Activated CD4-positive, alpha-beta T cell treated with anti-CD3 and anti-CD28 coated beads for 36 hours (primary cell): ENCODE results near the gene SAP30BP. TPM values are rescaled to one million over a fixed set of nuclear protein-coding genes. Genes with fewer than 3 reads are reported as not detected.
A peak's percentile ranks its signal among the peaks of the same experiment; 100 is the strongest.

ENCODE experiments used
- ATAC-seq: fragments of 200-7000 bp; cut with Tn5 transposase; one replicate; pipeline ENCODE4 v1.10.0; 2021; ENCODE audit warnings: mild to moderate bottlenecking, moderate library complexity
- CTCF ChIA-PET: fragments of 350-600 bp; sonication (Branson Sonifier 250); formaldehyde crosslinking; loops from one replicate; lab custom pipeline; 2021; ENCODE audit warnings: antibody characterized with exemption; lab: Charles Lee
- POLR2A ChIA-PET: fragments of 350-600 bp; sonication (Branson Sonifier 250); formaldehyde crosslinking; loops from one replicate; lab custom pipeline; 2021; ENCODE audit warnings: antibody characterized with exemption, inconsistent platforms; lab: Charles Lee
- DNase-seq: peaks from one replicate; pipeline ENCODE4 v3.0.0-alpha.2; 2020
- H3K27ac Mint-ChIP-seq: one replicate; pipeline ENCODE4 v1.8.0; 2021; ENCODE audit warnings: mixed read lengths
- H3K27me3 Mint-ChIP-seq: one replicate; pipeline ENCODE4 v1.8.0; 2021; ENCODE audit warnings: mixed read lengths
- H3K36me3 Mint-ChIP-seq: one replicate; pipeline ENCODE4 v1.8.0; 2021; ENCODE audit warnings: low read depth, mixed read lengths
- H3K4me1 Mint-ChIP-seq: one replicate; pipeline ENCODE4 v1.8.0; 2021; ENCODE audit warnings: mixed read lengths
- H3K4me3 Mint-ChIP-seq: one replicate; pipeline ENCODE4 v1.8.0; 2021; ENCODE audit warnings: mild to moderate bottlenecking, moderate library complexity, mixed read lengths
- H3K9me3 Mint-ChIP-seq: one replicate; pipeline ENCODE4 v1.8.0; 2021; ENCODE audit warnings: low read depth, mixed read lengths
- intact Hi-C, 2 experiments: fragments of 100-400 bp; cut with DNase I in 1 of 2; cut with micrococcal nuclease in 1 of 2; formaldehyde crosslinking; loops; one replicate each; pipeline versions ENCODE4 v1.14.2 to v1.15.1; 2022 to 2024; cut with DNase I, micrococcal nuclease
- total RNA-seq, 2 experiments: library from RNA; stranded (reverse); gene quantifications; one replicate each; pipeline ENCODE4 v1.2.3, GENCODE V29; 2021

The SAP30BP gene
- total RNA-seq, 2 experiments from 2014 or later = 87.8 to 100.0 TPM

GRCh38 chr17:75652341-75652740 is 14.8 kb upstream of the SAP30BP start:
- Mint-ChIP-seq H3K4me1 (no peaks in the 10 kb centered on the region), H3K36me3 (peaks cover 17% of the 10 kb centered on the region), H3K27me3 (no peaks in the 10 kb centered on the region), H3K4me3 (no peak overlapping the region), H3K27ac (no peak overlapping the region), H3K9me3 (no peaks in the 10 kb centered on the region)
- intact Hi-C loops = no loop called here
- ATAC-seq (no peak), DNase-seq (no peak)
- CTCF ChIA-PET = interaction anchor here (1.0 to 2.2 kb wide), 4 partner anchors 19 to 95 kb away, joined by 3 to 13 read pairs (median 6); partner anchors contain the start of gene SMIM5
- POLR2A ChIA-PET = no interaction called here

- Mint-ChIP-seq H3K4me1 (no peaks in the 10 kb centered on the region), H3K27me3 (no peaks in the 10 kb centered on the region), H3K27ac (no peak overlapping the region), H3K36me3 (peaks cover 19% of the 10 kb centered on the region), H3K9me3 (no peaks in the 10 kb centered on the region), H3K4me3 (no peak overlapping the region)
- intact Hi-C loops = no loop called here
- ChIA-PET POLR2A (interaction anchor here (0.7 kb wide), 1 partner anchor 85 kb away, joined by 7 read pairs; no protein-coding TSS in a partner anchor), CTCF (interaction anchor here (0.6 to 2.2 kb wide), 9 partner anchors 8 to 177 kb away, joined by 3 to 13 read pairs (median 4); partner anchors contain the start of gene SMIM5)
- peak; percentile 42 for DNase-seq
- ATAC-seq = peak; percentile 75
These were observed 14.1 kb upstream of the SAP30BP start for GRCh38 chr17:75652934-75653549.

- Mint-ChIP-seq H3K9me3 (no peaks in the 10 kb centered on the region), H3K4me1 (no peaks in the 10 kb centered on the region), H3K4me3 (no peak overlapping the region), H3K36me3 (peaks cover 19% of the 10 kb centered on the region), H3K27ac (no peak overlapping the region), H3K27me3 (no peaks in the 10 kb centered on the region)
- POLR2A ChIA-PET = no interaction called here
- CTCF ChIA-PET = interaction anchor here (0.5 to 2.2 kb wide), 11 partner anchors 13 to 107 kb away, joined by 3 to 13 read pairs (median 4); partner anchors contain the start of genes RECQL5, SAP30BP and SMIM5
- intact Hi-C loops = no loop called here
- no peak for DNase-seq
- ATAC-seq = no peak
These were observed 13.0 kb upstream of the SAP30BP start for GRCh38 chr17:75654176-75654575.

GRCh38 chr17:75658237-75658636 is 8.9 kb upstream of the SAP30BP start:
- peaks cover 14% of the 10 kb centered on the region for H3K36me3 Mint-ChIP-seq
- ChIA-PET POLR2A (no interaction called here), CTCF (interaction anchor here (0.6 to 4.5 kb wide), 9 partner anchors 9 to 90 kb away, joined by 3 to 23 read pairs (median 3); partner anchors contain the start of genes RECQL5, SAP30BP and SMIM5)
- no peak overlapping the region for H3K4me3 Mint-ChIP-seq
- no peak overlapping the region for H3K27ac Mint-ChIP-seq
- ATAC-seq (no peak), DNase-seq (no peak)
- no peaks in the 10 kb centered on the region for H3K9me3 Mint-ChIP-seq
- intact Hi-C loops = no loop called here
- H3K27me3 Mint-ChIP-seq = no peaks in the 10 kb centered on the region
- H3K4me1 Mint-ChIP-seq = no peaks in the 10 kb centered on the region

GRCh38 chr17:75661531-75661930 is 5.6 kb upstream of the SAP30BP start:
- no peaks in the 10 kb centered on the region for H3K9me3 Mint-ChIP-seq
- intact Hi-C loops = no loop called here
- H3K36me3 Mint-ChIP-seq = peaks cover 14% of the 10 kb centered on the region
- DNase-seq (no peak), ATAC-seq (no peak)
- H3K27ac Mint-ChIP-seq = no peak overlapping the region
- H3K4me3 Mint-ChIP-seq = no peak overlapping the region
- ChIA-PET POLR2A (no interaction called here), CTCF (interaction anchor here (0.7 to 1.6 kb wide), 2 partner anchors 10 to 24 kb away, joined by 3 to 5 read pairs; no protein-coding TSS in a partner anchor)
- no peaks in the 10 kb centered on the region for H3K27me3 Mint-ChIP-seq
- H3K4me1 Mint-ChIP-seq = peaks cover 9% of the 10 kb centered on the region

- ATAC-seq (no peak), DNase-seq (no peak)
- Mint-ChIP-seq H3K36me3 (peaks cover 11% of the 10 kb centered on the region), H3K27me3 (no peaks in the 10 kb centered on the region), H3K4me3 (no peak overlapping the region), H3K27ac (no peak overlapping the region), H3K4me1 (peaks cover 9% of the 10 kb centered on the region), H3K9me3 (no peaks in the 10 kb centered on the region)
- intact Hi-C loops = no loop called here
- ChIA-PET POLR2A (interaction anchor here (0.7 kb wide), 1 partner anchor 15 kb away, joined by 3 read pairs; no protein-coding TSS in a partner anchor), CTCF (interaction anchor here (0.6 kb wide), 1 partner anchor 108 kb away, joined by 3 read pairs; no protein-coding TSS in a partner anchor)
These were observed 4.6 kb upstream of the SAP30BP start for GRCh38 chr17:75662511-75662910.

- no peak overlapping the region for H3K4me3 Mint-ChIP-seq
- H3K9me3 Mint-ChIP-seq = no peaks in the 10 kb centered on the region
- H3K4me1 Mint-ChIP-seq = peaks cover 18% of the 10 kb centered on the region
- POLR2A ChIA-PET = no interaction called here
- peaks cover 17% of the 10 kb centered on the region for H3K36me3 Mint-ChIP-seq
- H3K27ac Mint-ChIP-seq = no peak overlapping the region
- CTCF ChIA-PET = interaction anchor here (1.0 to 5.1 kb wide), 2 partner anchors 85 to 89 kb away, joined by 3 to 55 read pairs; no protein-coding TSS in a partner anchor
- intact Hi-C loops = no loop called here
- ATAC-seq = no peak
- H3K27me3 Mint-ChIP-seq = no peaks in the 10 kb centered on the region
- no peak for DNase-seq
These were observed 3.0 kb upstream of the SAP30BP start for GRCh38 chr17:75664099-75664549.

GRCh38 chr17:75665981-75666380 is 1.2 kb upstream of the SAP30BP start:
- DNase-seq (no peak), ATAC-seq (no peak)
- H3K9me3 Mint-ChIP-seq = no peaks in the 10 kb centered on the region
- H3K36me3 Mint-ChIP-seq = peaks cover 26% of the 10 kb centered on the region
- POLR2A ChIA-PET = interaction anchor here (0.5 to 0.9 kb wide), 2 partner anchors 110 to 240 kb away, joined by 3 read pairs; no protein-coding TSS in a partner anchor
- H3K4me1 Mint-ChIP-seq = peaks cover 28% of the 10 kb centered on the region
- H3K4me3 Mint-ChIP-seq = no peak overlapping the region
- H3K27ac Mint-ChIP-seq = no peak overlapping the region
- CTCF ChIA-PET = interaction anchor here (0.6 to 5.1 kb wide), 6 partner anchors 21 to 347 kb away, joined by 3 to 55 read pairs (median 4); no protein-coding TSS in a partner anchor
- H3K27me3 Mint-ChIP-seq = no peaks in the 10 kb centered on the region
- intact Hi-C loops = loop anchor here (2.0 to 5.0 kb wide), 2 partner anchors 151 to 634 kb away; partner anchors contain the start of gene CASKIN2 (in 1 of the 2)

- no peak for ATAC-seq
- Mint-ChIP-seq H3K27me3 (no peaks in the 10 kb centered on the region), H3K4me1 (peaks cover 34% of the 10 kb centered on the region), H3K36me3 (peaks cover 25% of the 10 kb centered on the region), H3K4me3 (no peak overlapping the region), H3K9me3 (no peaks in the 10 kb centered on the region), H3K27ac (no peak overlapping the region)
- intact Hi-C loops = loop anchor here (1.0 to 5.0 kb wide), 11 partner anchors 79 to 636 kb away; partner anchors contain the start of genes ACOX1 (in 1 of the 2), CASKIN2 (in 1 of the 2), GGA3 (in 1 of the 2) and MIF4GD (in 1 of the 2)
- CTCF ChIA-PET = interaction anchor here (1.4 to 5.1 kb wide), 5 partner anchors 13 to 115 kb away, joined by 4 to 55 read pairs (median 9); no protein-coding TSS in a partner anchor
- DNase-seq = no peak
- POLR2A ChIA-PET = interaction anchor here (1.5 kb wide), 1 partner anchor 112 kb away, joined by 3 read pairs; no protein-coding TSS in a partner anchor
These were observed 687 bp downstream of the SAP30BP start for GRCh38 chr17:75667825-75668224.

- peaks cover 34% of the 10 kb centered on the region for H3K4me1 Mint-ChIP-seq
- no peaks in the 10 kb centered on the region for H3K27me3 Mint-ChIP-seq
- H3K4me3 Mint-ChIP-seq = no peak overlapping the region
- no peak for ATAC-seq
- intact Hi-C loops = loop anchor here in 1 of 2 experiments (5.0 kb wide), 1 partner anchor 636 kb away; no protein-coding TSS in a partner anchor
- H3K27ac Mint-ChIP-seq = no peak overlapping the region
- ChIA-PET POLR2A (no interaction called here), CTCF (interaction anchor here (2.0 to 5.1 kb wide), 3 partner anchors 14 to 85 kb away, joined by 9 to 55 read pairs (median 13); no protein-coding TSS in a partner anchor)
- DNase-seq = no peak
- H3K36me3 Mint-ChIP-seq = peaks cover 25% of the 10 kb centered on the region
- H3K9me3 Mint-ChIP-seq = no peaks in the 10 kb centered on the region
These were observed 1.4 kb downstream of the SAP30BP start for GRCh38 chr17:75668489-75668888.

GRCh38 chr17:75670868-75671267 is 3.7 kb downstream of the SAP30BP start:
- Mint-ChIP-seq H3K36me3 (peaks cover 23% of the 10 kb centered on the region), H3K4me1 (peaks cover 34% of the 10 kb centered on the region), H3K4me3 (no peak overlapping the region), H3K27me3 (no peaks in the 10 kb centered on the region), H3K9me3 (no peaks in the 10 kb centered on the region), H3K27ac (no peak overlapping the region)
- CTCF ChIA-PET = interaction anchor here (0.7 to 9.8 kb wide), 6 partner anchors 13 to 185 kb away, joined by 3 to 140 read pairs (median 10); partner anchors contain the start of gene SMIM5
- no peak for DNase-seq
- POLR2A ChIA-PET = no interaction called here
- no peak for ATAC-seq
- intact Hi-C loops = no loop called here
